Embryonic facial prominence (tissue), 1 donor: ENCODE results near the gene TOM1.

Source experiments
- DNase-seq: peaks from one replicate; pipeline ENCODE4 v3.0.0-alpha.2; 2016; ENCODE audit errors: extremely low spot score

The TOM1 gene

GRCh38 chr22:35307372-35307771 is 7.7 kb downstream of the TOM1 start:
- no peak for DNase-seq

DNA sequence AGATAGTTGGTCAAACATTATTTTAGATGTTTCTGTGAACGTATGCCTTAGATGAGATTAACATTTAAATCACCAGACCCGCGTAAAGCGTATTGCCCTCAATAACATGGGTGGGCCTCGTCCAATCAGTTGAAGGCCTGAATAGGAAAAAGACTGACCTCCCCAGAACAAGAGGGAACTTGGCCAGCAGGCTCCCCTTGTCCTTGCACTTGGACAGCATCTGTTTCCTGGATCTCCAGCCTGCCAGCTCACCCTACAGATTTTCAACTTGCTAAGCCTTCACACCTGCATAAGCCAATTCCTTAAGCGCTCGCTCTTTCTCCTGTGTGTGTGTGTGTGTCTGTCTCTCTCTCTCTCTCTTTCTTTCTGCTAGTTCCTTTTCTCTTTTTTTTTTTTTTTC is 8.2 kb downstream of the TOM1 start:
- DNase-seq = no peak

DNA sequence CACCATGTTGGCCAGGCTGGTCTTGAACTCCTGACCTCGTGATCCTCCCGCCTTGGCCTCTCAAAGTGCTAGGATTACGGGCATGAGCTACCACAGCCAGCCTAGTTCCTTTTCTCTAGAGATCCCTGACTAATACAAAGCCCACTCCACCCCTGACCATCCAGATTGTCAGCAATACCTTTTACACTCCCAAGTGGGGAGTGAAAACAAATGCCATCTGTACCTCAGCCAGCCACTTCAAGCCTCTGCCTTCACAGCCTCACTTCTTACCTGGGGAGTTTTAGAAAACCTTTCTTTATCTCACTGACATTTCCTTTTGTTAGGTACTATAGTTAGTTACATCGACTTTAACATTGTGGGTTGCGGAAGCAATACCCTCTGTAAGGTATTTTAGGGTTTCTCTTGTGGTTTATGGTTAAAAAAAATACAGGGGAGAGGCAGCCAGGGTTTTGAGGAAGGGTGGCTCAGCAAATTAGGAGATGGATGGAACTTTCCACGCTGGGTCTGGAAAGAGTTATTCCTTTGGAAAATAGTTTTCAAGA is 8.9 kb downstream of the TOM1 start:
- DNase-seq = no peak

GRCh38 chr22:35310556-35311550 is 11.2 kb downstream of the TOM1 start:
- DNase-seq = no peak

- DNase-seq = no peak
Measured at GRCh38 chr22:35311551-35311999, 11.9 kb downstream of the TOM1 start.

GRCh38 chr22:35312198-35313059 is 12.7 kb downstream of the TOM1 start:
- no peak for DNase-seq

- DNase-seq = no peak
Measured at GRCh38 chr22:35313311-35314121, 13.8 kb downstream of the TOM1 start.

GRCh38 chr22:35314161-35314942 is 14.7 kb downstream of the TOM1 start:
- DNase-seq = no peak

DNA sequence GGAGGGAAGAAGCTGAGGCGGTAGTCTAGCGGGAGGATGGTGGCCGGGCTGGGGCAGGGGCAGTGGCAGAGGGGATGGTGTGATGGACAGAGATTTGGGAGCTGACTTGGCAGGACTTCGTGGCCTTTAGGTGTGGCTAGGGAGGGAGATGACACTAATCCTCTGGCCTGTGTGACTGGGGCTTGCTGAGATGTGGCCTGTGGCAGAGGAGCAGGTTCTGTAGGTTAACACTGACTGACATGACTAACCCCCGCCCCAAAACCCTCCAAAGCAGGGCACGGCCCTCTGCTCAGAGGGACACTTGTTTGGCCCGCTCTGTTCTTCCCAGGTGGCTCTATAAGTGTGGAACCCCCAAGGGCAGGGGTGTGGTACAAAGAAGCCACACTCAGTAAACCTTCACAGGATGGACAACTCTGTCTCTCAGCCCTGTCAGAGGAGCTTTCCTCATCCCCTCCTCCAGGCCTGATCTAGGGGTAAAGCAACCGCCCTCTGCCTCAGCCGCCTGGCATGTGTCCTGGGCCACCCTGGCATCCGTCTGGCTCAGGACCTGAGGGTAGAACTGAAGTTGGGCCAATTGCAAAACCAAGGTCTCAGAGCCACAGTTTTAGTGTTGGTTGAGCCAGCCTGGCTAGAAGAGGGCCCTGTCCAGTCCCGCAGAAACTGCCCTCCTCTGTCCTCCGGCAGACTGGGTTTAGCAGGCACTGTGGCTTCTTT is 15.6 kb downstream of the TOM1 start:
- DNase-seq = no peak

DNA sequence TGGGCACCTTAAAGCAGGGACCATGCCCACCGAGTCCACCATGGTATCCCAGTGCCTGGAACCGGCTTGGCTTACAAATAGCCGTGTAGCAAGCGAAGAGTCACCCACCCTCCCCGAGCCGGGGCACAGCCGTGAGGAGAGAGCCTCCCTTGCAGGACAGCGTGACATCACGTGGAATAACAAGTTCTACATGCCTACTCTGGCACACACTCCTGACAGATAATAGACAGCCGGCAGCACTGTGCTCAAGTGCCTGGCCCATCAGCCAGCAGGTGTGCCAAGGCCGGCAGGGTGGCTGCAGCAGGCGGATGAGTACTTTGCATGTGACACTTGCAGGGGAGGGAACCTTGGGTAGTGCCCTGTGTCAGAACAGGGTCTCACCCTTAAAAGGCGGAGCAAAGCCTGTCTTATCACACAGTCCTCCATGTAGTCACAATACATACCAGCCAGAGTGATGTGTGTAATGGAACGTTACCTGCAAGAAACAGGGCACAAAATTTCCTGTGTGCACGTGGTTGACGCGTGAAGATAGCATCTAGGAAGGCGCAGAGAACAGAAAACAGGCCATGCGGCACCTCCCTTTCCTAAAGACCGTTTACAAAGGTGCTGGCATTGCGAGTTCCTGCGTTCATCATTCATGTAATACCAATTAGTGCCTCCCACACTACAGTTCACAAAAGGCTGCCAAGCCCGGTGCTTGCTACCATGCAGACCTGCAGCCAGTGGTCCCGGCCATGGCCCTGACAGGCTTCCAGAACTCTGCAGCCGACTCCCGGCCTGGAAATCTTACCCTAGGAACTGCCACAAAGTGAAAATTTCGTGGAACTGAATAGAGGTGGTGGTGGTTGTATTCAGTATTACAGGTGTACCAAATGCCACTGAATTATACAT is 16.4 kb downstream of the TOM1 start:
- DNase-seq = no peak

DNA sequence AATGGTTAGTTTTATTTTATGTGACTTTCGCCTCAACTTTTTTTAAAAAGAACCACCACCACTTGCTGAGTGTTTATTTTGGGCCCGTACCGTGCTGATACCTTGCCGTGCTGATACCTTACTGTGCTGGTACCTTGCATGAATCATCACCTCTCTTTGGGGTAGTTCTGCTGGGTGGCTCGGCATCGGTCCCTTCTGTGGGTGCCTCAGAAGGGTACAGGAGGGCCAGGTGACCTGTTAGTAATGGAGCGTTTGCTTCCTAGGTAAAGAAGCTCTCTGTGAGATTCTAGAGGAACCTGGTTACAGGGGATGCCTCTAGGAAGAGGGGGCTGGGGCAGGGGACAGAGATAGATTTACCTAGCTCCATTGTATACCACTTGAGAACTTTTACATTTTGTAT is 17.1 kb downstream of the TOM1 start:
- DNase-seq = no peak

GRCh38 chr22:35317680-35318290 is 18.1 kb downstream of the TOM1 start:
- DNase-seq = no peak

DNA sequence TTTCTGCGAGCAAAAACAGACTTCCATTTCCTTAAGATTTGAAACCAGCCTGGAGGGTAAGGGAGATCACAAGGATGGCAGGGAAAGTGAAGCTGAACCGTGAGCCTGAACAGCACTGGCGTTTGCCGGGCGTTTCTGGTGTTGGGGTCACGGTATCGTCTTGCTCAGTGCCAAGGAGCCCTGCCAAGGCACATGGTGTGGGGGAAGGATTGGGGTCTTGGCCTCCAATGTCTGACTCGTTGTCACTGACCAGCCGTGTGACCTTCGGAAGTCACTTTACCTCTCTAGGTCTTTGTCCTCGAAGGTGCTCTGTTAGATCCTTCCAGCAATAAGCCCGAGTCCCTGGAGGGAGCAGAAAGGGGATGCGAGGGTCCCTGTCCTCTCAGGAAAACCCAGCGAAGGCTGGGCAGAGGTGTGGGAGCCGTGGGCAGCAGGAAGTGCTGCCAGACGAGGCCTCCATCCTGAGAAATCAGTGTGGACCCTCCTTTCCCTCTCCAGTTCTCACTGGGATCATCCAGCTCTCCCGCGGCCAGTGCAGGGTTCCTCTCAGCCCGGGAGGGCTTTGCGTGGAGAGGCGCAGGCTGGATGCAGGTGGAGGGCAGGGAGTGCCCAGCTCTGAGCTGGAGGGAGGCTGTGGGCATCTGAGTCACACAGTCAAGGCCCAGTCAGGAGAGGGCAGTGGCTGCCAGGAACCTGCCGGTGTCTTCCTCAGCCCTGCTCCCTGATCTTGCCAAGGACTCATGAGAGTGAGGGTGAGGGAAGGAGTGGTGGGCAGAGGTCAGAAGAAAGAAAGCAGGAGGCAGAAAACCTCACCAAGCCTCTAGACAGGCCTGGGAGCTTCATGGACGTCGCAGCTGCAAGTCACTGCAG is 18.9 kb downstream of the TOM1 start:
- no peak for DNase-seq

GRCh38 chr22:35319244-35319985 is 19.7 kb downstream of the TOM1 start:
- no peak for DNase-seq

DNA sequence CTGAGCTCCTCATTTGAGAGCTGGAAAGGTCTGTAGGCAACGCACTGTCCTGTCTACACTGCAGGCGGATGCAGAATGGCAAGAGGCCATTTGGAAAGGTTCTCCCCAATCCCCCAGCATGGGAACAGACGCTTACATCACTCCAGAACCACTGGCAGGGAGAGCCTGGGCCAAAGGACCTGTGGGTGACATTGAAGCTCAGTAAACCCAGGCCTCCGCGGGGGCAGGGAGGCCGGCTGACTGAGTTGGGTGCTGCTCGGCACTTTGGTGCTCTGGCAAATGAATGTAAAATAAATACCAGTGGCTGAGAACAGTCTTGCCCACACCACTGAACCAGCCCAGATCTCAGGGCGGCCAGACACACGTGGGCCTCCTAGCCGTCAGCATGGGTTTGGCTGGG is 22.4 kb downstream of the TOM1 start:
- DNase-seq = no peak

DNA sequence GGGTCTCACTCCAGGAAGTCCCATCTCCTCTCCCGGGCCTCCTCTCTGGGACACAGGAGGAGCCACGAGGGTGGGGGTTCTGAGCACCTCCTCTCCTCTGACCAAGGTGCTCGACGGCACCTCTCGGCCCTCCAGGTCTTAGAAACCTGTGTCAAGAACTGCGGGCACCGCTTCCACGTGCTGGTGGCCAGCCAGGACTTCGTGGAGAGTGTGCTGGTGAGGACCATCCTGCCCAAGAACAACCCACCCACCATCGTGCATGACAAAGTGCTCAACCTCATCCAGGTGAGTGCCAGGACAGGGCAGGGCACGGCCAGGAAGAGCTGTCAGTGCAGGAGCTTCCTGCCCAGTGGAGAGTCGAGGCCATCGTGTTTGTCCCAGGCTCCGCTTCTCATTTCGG is 23.2 kb downstream of the TOM1 start:
- DNase-seq = no peak

DNA sequence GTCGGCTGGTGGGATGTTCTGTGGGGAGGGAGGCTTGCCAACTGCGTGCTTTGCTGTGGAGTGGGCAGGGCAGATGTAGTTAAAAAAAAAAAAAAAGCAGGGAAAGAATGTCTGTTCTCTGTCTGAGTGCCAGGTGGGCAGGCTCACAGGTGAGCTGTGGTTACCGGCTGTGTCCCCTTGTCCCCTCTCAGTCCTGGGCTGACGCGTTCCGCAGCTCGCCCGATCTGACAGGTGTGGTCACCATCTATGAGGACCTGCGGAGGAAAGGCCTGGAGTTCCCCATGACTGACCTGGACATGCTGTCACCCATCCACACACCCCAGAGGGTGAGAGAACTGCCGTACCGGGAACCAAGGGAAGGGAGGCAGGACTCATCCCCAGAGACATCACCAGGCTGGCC is 23.6 kb downstream of the TOM1 start:
- DNase-seq = no peak
